Ectodermal cell (in vitro differentiated cells): Measurements from ENCODE around the gene CR1L.
"Not testable (repeated sequence)": the region's sequence is repeated elsewhere in the genome, so short reads cannot be mapped to it uniquely, and the experiment has no call there.

Source experiments
- H3K27ac ChIP-seq: 2 replicates; pipeline ENCODE4 v1.7.0; 2013; ENCODE audit warnings: mild to moderate bottlenecking, low read depth, low read length; ENCODE audit not compliant: insufficient read depth, poor library complexity, severe bottlenecking
- H3K27me3 ChIP-seq: 2 replicates; pipeline ENCODE4 v1.7.0; 2013; ENCODE audit warnings: mild to moderate bottlenecking, low read length; ENCODE audit not compliant: insufficient read depth, control insufficient read depth, poor library complexity, severe bottlenecking
- H3K36me3 ChIP-seq: one replicate; pipeline ENCODE4 v1.7.0; 2013; ENCODE audit warnings: low read length; ENCODE audit not compliant: control insufficient read depth, insufficient read depth
- H3K4me1 ChIP-seq: one replicate; pipeline ENCODE4 v1.7.0; 2013; ENCODE audit warnings: low read length; ENCODE audit not compliant: control insufficient read depth, insufficient read depth
- H3K4me3 ChIP-seq: 2 replicates; pipeline ENCODE4 v1.7.0; 2013; ENCODE audit warnings: low read depth, low read length, control low read depth; ENCODE audit not compliant: insufficient read depth
- H3K9me3 ChIP-seq: 2 replicates; pipeline ENCODE4 v1.7.0; 2013; ENCODE audit warnings: mild to moderate bottlenecking, low read length, moderate library complexity; ENCODE audit not compliant: control insufficient read depth
- WGBS, 2 experiments: methylation state at CpG; one replicate each; pipeline ENCODE4 v1.1.7; 2013; ENCODE audit warnings: missing lambda C conversion rate in 2 of 2; 5-methylcytosine and 5-hydroxymethylcytosine counted together

CR1L gene

DNA sequence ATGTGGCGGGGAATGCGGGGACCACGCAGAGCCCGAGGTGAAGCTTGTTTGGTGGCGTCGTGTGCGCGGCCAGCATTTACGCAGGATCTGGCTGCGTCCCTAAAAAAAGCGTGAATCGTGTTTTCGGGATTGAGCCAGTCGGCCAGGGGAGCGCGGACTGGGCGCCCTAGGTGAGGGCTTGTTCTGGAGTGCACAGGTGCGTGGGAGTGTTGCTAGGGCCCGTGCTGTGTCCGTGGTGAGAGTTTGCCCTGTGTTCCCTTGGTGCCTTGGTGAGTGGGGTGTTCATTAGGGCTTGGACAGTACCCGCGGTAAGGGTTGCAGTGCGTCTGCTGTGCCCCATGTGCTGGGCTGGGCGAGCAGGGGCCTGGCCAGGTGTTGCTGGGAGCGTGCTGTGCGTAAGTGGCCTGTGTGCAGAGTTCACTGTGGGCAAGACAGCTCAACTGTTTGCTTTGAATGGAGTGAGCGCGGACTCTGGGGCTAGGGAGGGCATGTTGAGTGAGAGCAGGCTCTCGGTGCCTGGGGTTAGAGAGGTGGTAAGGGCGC, 107.6 kb downstream of the CR1L start:
- Histone ChIP-seq H3K4me1 (peaks cover 10% of the 10 kb centered on the region), H3K27me3 (no peaks in the 10 kb centered on the region), H3K9me3 (no peaks in the 10 kb centered on the region), H3K4me3 (peak overlapping the region; percentile 80), H3K36me3 (no peaks in the 10 kb centered on the region), H3K27ac (no peak overlapping the region)
- WGBS, 2 experiments: 0 to 1% methylated on average over 30 of the region's 30 CpGs

DNA sequence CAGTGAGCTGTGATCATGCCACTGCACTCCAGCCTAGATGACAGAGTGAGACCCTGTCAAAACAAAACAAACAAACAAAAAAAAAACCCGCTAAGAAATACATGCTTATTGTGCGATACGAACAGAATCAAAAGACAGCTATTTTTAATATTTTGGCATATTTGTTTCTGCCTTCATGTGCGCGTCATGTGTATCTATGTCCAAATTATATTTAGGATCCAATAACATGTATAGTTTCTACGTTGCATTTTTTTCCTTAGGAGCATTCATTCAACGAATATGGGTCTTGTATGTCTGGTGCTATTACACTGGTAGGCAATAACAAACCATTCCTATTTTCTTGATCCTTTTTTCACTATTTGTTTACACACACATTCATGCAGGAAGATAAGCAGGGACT, 108.7 kb downstream of the CR1L start:
- H3K4me3 ChIP-seq: no peak overlapping the region

DNA sequence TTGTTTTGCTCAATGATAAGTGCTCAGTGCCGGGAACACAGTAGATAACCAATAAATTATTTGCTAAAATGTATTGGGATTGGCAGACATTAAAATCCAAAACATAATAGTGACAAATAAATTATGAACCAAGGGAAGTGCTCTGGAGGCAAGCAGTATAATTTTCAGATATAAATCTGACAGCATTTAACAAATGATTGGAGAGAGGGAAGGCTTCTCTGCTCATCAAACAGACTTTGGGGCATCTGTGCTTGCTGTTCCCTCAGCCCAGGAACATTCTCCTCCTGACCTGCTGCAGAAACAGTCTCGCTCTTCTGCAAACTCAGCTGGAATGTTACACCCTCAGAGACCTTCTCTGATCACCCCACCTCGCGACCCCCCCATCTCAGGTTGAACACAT, 109.1 kb downstream of the CR1L start:
- WGBS, 2 experiments: 77 to 80% methylated on average over 4 of the region's 4 CpGs
- Histone ChIP-seq H3K4me3 (no peak overlapping the region), H3K9me3 (no peaks in the 10 kb centered on the region), H3K4me1 (peaks cover 10% of the 10 kb centered on the region), H3K36me3 (peaks cover 12% of the 10 kb centered on the region), H3K27me3 (no peaks in the 10 kb centered on the region), H3K27ac (no peak overlapping the region)

More for the DNA sequence above, 108.7 kb downstream of the CR1L start:
- Histone ChIP-seq H3K9me3 (no peaks in the 10 kb centered on the region), H3K27ac (no peak overlapping the region), H3K27me3 (no peaks in the 10 kb centered on the region), H3K36me3 (peaks cover 8% of the 10 kb centered on the region), H3K4me1 (peaks cover 10% of the 10 kb centered on the region)
- WGBS, 2 experiments: 81 to 83% methylated on average over 7 of the region's 7 CpGs

DNA sequence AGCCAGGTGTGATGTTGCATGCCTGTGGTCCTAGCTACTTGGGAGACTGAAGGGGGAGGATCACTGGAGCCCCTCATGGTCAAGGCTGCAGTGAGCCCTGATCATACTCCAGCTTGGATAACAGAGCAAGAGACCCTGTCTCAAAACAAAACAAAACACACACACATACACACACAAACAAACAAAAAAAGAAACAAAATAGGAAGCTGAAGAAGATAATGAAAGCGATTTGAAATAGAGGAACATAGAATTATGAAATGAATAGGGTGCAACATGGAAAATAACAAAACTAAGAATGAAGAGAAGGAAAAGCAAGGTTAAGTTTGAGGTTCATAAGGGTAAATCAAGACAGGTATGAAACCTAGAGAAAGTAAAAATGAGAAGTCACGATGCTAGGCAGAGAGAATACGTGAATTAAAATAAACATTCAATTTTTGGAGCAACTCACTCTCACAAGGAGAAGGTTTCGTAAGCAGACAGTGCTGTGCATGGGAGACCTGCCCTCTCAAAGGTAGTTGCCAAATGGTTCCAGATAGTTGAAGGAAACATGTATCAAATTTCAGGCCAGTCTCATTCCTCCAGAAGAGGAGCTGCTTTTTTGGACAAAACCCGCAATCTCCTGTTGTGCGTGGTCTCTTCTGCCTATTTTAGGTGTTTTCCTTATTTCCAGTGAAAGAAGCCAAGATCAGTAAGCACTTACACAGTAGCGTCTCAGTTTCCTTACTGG, 110.2 kb downstream of the CR1L start:
- H3K9me3 ChIP-seq: no peaks in the 10 kb centered on the region
- 92 to 93% methylated on average over 7 of the region's 7 CpGs for WGBS, 2 experiments
- H3K27ac ChIP-seq: no peak overlapping the region
- peaks cover 10% of the 10 kb centered on the region for H3K4me1 ChIP-seq
- peaks cover 13% of the 10 kb centered on the region for H3K36me3 ChIP-seq
- H3K27me3 ChIP-seq: no peaks in the 10 kb centered on the region
- H3K4me3 ChIP-seq: no peak overlapping the region

DNA sequence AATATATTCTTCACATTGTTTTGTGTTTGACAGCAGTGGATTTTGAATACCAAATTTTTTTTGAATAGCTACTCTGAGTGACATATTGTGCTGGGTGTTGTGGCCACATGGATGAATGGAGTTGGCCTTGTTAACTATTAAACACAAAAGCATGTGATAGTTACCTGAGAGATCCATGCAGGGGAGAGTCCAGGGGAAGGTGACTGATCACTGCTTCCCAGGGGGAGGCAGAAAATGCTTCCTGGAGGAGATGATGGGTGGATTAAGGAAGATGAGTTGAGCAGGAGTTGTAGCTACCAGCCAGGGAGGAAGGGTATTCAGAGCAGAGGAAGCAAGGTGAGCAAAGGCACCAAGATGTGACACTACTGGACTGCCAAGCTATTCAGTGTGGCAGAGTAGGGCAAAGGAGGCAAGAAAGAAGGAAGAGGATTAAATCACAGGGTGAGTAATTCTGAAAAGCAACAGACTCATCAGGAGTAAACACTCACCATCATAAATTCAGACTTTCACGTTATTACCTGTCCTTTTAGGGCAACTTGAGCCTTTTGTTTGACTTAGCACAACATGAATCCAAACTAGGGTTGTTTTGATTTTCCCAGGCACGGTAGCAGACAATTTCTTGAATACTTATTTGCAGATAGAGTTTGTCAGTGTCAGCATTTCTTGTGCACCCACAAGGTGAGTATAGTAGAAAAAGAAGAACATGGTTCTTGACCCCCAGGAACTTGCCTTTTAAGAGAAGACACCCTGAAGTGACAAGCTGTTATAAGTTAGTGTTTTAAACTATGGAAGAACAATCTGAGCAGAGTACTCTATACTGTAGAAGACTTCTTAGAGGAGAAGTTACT, 111.1 kb downstream of the CR1L start:
- WGBS, 2 experiments: 85 to 93% methylated on average over 2 of the region's 2 CpGs
- H3K9me3 ChIP-seq: no peaks in the 10 kb centered on the region
- no peak overlapping the region for H3K4me3 ChIP-seq
- no peak overlapping the region for H3K27ac ChIP-seq
- H3K27me3 ChIP-seq: no peaks in the 10 kb centered on the region
- peaks cover 13% of the 10 kb centered on the region for H3K36me3 ChIP-seq
- H3K4me1 ChIP-seq: peaks cover 10% of the 10 kb centered on the region

DNA sequence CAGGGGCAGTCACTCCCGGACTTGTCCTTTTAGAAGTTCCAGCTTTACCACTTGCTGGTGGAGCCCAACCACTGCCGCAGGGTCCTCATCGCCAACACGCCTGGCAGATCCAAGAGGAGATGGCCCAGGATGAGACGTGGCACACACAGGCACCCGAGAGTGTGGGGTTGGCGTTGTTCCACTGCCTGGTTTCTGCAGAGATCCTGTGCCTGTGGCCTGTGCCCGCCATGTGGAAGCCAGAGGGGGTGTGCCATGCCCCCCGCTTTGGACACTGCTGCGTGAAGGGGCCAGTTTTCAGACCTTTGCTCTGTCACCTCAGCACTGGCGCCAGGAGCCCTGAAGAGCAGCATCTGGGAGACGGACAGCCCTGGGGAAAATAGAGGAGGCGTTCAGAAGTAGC, 117.7 kb downstream of the CR1L start:
- Histone ChIP-seq H3K4me1 (no peaks in the 10 kb centered on the region), H3K27me3 (no peaks in the 10 kb centered on the region), H3K9me3 (no peaks in the 10 kb centered on the region), H3K4me3 (no peak overlapping the region), H3K36me3 (peaks cover 42% of the 10 kb centered on the region), H3K27ac (no peak overlapping the region)
- 96% methylated on average over 13 of the region's 13 CpGs for WGBS, 2 experiments

DNA sequence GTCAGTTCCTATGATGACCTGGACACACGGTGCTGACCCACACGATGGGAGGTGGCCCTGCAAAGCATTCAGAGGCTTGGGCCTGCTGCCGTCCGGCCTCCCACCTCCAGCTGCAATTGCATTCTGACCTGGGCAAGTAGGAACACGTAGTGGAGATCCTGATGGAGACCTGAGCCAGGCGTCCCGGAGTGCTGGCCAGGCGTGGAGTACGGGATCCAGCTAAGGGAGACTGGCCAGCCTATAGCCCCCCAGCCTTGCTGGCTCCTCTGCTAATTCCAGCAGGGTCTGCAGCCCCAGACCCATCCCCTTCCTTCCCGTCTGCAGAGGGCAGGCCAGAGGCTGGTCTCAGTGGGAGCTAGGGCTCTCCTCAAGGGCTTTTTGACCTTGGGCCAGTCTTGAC, 118.2 kb downstream of the CR1L start:
- no peaks in the 10 kb centered on the region for H3K9me3 ChIP-seq
- H3K4me3 ChIP-seq: no peak overlapping the region
- H3K27me3 ChIP-seq: no peaks in the 10 kb centered on the region
- H3K36me3 ChIP-seq: peaks cover 39% of the 10 kb centered on the region
- no peaks in the 10 kb centered on the region for H3K4me1 ChIP-seq
- 94 to 95% methylated on average over 10 of the region's 10 CpGs for WGBS, 2 experiments
- H3K27ac ChIP-seq: no peak overlapping the region

DNA sequence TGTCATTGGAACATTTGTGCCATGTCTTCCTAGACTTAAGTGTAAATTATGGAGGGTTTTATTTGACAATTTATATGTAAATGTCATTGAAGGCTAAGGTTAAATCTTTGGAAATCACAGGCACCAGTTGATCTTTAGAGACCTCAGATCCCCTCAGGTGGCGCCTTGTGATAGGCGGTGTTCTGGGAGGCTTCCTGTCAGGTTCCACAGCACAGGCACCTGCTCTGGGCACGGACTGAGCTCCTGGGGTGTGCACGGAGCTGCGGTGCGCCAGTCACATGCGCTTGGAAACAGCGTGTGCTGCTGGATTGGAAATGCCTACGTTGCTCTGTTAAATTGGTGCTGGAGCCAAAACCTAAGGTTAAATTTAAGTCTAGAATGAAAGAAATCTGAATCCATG, 119.0 kb downstream of the CR1L start:
- Histone ChIP-seq H3K36me3 (peaks cover 34% of the 10 kb centered on the region), H3K4me1 (no peaks in the 10 kb centered on the region), H3K27ac (no peak overlapping the region), H3K27me3 (no peaks in the 10 kb centered on the region), H3K4me3 (no peak overlapping the region), H3K9me3 (no peaks in the 10 kb centered on the region)
- WGBS, 2 experiments: 85% methylated on average over 9 of the region's 9 CpGs

DNA sequence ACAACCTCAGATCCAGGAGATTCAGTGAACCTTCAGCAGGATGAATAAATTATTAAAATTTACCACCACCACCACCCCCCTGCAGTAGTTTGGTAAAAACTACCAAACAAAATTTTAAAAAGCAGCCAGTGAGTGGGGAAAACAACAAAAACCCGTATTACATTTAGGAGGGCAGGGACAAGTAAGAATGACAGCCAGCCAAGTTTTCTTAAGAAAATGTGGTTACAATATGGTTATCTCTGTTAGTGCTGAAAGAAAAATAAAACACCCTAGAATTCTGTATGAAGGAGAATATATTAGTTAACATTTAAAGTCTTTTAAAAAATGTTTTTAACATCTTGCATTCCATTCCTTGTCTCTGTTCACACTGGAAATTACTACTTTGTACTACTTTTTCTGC, 121.6 kb downstream of the CR1L start:
- Histone ChIP-seq H3K4me3 (no peak overlapping the region), H3K36me3 (peaks cover 40% of the 10 kb centered on the region), H3K27ac (no peak overlapping the region), H3K27me3 (no peaks in the 10 kb centered on the region), H3K4me1 (no peaks in the 10 kb centered on the region), H3K9me3 (no peaks in the 10 kb centered on the region)
- WGBS, 2 experiments: 93 to 95% methylated on average over 1 of the region's 1 CpG

DNA sequence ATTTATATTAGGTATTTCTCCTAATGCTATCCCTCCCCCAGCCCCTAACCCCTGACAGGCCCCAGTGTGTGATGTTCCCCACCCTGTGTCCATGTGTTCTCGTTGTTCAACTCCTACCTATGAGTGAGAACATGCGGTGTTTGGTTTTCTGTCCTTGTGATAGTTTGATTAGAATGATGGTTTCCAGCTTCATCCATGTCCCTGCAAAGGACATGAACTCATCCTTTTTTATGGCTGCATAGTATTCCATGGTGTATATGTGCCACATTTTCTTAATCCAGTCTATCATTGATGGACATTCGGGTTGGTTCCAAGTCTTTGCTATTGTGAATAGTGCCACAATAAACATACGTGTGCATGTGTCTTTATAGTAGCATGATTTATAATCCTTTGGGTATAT, 125.6 kb downstream of the CR1L start:
- WGBS, 2 experiments: 100% methylated on average over 3 of the region's 4 CpGs
- H3K4me3 ChIP-seq, H3K27ac ChIP-seq, H3K27me3 ChIP-seq, H3K4me1 ChIP-seq, H3K9me3 ChIP-seq: not testable (repeated sequence)
- peaks cover 17% of the 10 kb centered on the region for H3K36me3 ChIP-seq
